OCI-LY3 (cell line): ENCODE data around the gene RTN4RL1.

Source experiments
- CTCF ChIP-seq: fragments of 200-600, 300-600 bp; sonication (generic); IDR thresholded peaks from 2 replicates; pipeline ENCODE4 v1.5.1; 2014; ENCODE audit warnings: antibody characterized with exemption, low read length, low read depth
- EZH2phosphoT487 ChIP-seq: fragments of 200-600 bp; shearing (Covaris generic); IDR thresholded peaks from 2 replicates; pipeline ENCODE4 v1.6.1; 2018; ENCODE audit warnings: antibody characterized with exemption, mixed run types, low read depth

GRCh38 chr17:2020721-2021120 is 4.4 kb downstream of the RTN4RL1 start:
- TF ChIP-seq CTCF (no peak), EZH2phosphoT487 (no peak)
